WTC11 (cell line): ENCODE measurements around the gene RTKN.

Experiments
- ATF6 ChIP-seq: sonication (generic); formaldehyde crosslinking; IDR thresholded peaks from 2 replicates; pipeline ENCODE4 v1.8.1; 2023; ENCODE audit warnings: mild to moderate bottlenecking, missing genetic modification reagents
- CREB1 ChIP-seq: sonication (generic); formaldehyde crosslinking; IDR thresholded peaks from 2 replicates; pipeline ENCODE4 v1.8.0; 2023; ENCODE audit warnings: mild to moderate bottlenecking, missing genetic modification reagents
- ELF4 ChIP-seq: sonication (generic); formaldehyde crosslinking; IDR thresholded peaks from 2 replicates; pipeline ENCODE4 v1.8.1; 2022; ENCODE audit warnings: low read depth, mild to moderate bottlenecking, moderate library complexity, missing genetic modification reagents
- KAT7 ChIP-seq: sonication (generic); formaldehyde crosslinking; IDR thresholded peaks from 2 replicates; pipeline ENCODE4 v1.8.1; 2023; ENCODE audit warnings: missing genetic modification reagents, mild to moderate bottlenecking, borderline replicate concordance
- NR2C2 ChIP-seq: sonication (generic); formaldehyde crosslinking; IDR thresholded peaks from 2 replicates; pipeline ENCODE4 v1.8.0; 2022; ENCODE audit warnings: mild to moderate bottlenecking, missing genetic modification reagents
- PREB ChIP-seq: sonication (generic); formaldehyde crosslinking; IDR thresholded peaks from 2 replicates; pipeline ENCODE4 v1.8.1; 2022; ENCODE audit warnings: mild to moderate bottlenecking, missing genetic modification reagents, moderate library complexity, borderline replicate concordance
- RORB ChIP-seq: fragments of 250-450 bp; sonication (Bioruptor Pico); IDR thresholded peaks from 2 replicates; pipeline ENCODE4 v1.9.0; 2021; ENCODE audit warnings: mild to moderate bottlenecking
- SMAD4 ChIP-seq: sonication (generic); formaldehyde crosslinking; IDR thresholded peaks from 2 replicates; pipeline ENCODE4 v1.8.0; 2022; ENCODE audit warnings: mild to moderate bottlenecking, missing genetic modification reagents
- STAT6 ChIP-seq: sonication (generic); formaldehyde crosslinking; conservative IDR thresholded peaks from 2 replicates; pipeline ENCODE4 v1.8.1; 2023; ENCODE audit warnings: mild to moderate bottlenecking, low read depth, missing genetic modification reagents, moderate library complexity
- ZNF219 ChIP-seq: sonication (generic); formaldehyde crosslinking; IDR thresholded peaks from 2 replicates; pipeline ENCODE4 v1.8.0; 2023; ENCODE audit warnings: missing genetic modification reagents, mild to moderate bottlenecking, borderline replicate concordance
- TF ChIP-seq, protein P1 (sequence below): fragments of 200-600 bp; IDR thresholded peaks from 2 replicates; pipeline ENCODE4 v1.8.0; 2022; ENCODE audit warnings: antibody characterized with exemption
- TF ChIP-seq, protein P2 (sequence below): sonication (generic); formaldehyde crosslinking; IDR thresholded peaks from 2 replicates; pipeline ENCODE4 v1.8.1; 2023; ENCODE audit warnings: mild to moderate bottlenecking, missing genetic modification reagents, moderate library complexity
- TF ChIP-seq, protein P3 (sequence below): sonication (generic); formaldehyde crosslinking; IDR thresholded peaks from 2 replicates; pipeline ENCODE4 v1.8.0; 2022; ENCODE audit warnings: mild to moderate bottlenecking, missing genetic modification reagents
- TF ChIP-seq, protein P4 (sequence below): sonication (generic); formaldehyde crosslinking; IDR thresholded peaks from 2 replicates; pipeline ENCODE4 v1.8.1; 2022; ENCODE audit warnings: low read depth, missing genetic modification reagents, borderline replicate concordance

DNA sequence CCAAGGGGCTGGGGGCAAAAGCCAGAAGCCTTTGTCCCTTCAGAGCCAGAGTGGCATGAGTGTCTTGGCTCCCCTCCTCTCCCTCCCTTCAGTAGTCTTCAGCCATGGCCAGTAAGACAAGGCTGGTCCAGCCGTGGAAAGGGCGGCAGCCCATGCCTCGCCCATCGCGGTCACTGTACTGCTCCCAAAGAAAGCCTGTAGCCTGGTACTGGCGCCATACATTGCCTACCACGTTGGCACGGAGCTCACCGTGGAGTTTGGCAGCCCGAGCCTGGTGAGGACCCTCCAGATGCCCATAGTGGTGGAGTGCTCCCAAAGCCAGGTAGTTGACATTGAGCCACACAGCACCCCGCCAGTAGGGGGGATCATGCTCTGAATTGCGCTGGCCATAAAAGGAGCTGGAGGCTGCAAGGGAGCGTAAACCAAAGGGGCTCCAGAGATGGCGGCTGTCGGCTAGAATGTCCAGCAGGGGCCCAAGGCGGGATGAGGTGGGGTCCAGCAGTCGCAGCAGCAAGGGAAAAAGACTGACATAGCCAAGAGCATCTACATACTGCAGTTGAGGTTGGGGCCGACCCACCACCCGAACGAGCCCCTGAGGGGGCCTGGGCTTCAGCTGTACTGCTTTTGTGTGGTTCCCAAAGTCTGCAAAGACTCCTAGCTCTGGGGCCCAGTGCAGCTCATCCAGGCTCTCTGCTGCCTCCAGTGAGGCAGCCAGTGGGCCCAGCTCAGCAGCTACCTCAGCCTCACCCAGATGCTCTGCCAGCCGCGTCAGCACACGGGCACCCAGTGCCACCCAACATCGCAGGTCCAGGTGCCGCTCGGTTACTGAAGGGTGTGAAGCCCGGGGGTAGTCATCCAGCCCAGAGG, 19.7 kb upstream of the RTKN start:
- TF ChIP-seq KAT7 (no peak), NR2C2 (CRISPR knock-in tag) (no peak), SMAD4 (no peak), PREB (no peak), CREB1 (CRISPR knock-in tag) (no peak), ELF4 (CRISPR knock-in tag) (no peak), ATF6 (no peak), ZNF219 (no peak), STAT6 (no peak), RORB (no peak)
- TF ChIP-seq, protein P1, sequence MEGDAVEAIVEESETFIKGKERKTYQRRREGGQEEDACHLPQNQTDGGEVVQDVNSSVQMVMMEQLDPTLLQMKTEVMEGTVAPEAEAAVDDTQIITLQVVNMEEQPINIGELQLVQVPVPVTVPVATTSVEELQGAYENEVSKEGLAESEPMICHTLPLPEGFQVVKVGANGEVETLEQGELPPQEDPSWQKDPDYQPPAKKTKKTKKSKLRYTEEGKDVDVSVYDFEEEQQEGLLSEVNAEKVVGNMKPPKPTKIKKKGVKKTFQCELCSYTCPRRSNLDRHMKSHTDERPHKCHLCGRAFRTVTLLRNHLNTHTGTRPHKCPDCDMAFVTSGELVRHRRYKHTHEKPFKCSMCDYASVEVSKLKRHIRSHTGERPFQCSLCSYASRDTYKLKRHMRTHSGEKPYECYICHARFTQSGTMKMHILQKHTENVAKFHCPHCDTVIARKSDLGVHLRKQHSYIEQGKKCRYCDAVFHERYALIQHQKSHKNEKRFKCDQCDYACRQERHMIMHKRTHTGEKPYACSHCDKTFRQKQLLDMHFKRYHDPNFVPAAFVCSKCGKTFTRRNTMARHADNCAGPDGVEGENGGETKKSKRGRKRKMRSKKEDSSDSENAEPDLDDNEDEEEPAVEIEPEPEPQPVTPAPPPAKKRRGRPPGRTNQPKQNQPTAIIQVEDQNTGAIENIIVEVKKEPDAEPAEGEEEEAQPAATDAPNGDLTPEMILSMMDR, result 0 out of 2 replicates have a peak, but pooled peaks have one; percentile 17
- TF ChIP-seq, protein P2, sequence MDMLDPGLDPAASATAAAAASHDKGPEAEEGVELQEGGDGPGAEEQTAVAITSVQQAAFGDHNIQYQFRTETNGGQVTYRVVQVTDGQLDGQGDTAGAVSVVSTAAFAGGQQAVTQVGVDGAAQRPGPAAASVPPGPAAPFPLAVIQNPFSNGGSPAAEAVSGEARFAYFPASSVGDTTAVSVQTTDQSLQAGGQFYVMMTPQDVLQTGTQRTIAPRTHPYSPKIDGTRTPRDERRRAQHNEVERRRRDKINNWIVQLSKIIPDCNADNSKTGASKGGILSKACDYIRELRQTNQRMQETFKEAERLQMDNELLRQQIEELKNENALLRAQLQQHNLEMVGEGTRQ (CRISPR knock-in tag), result no peak
- TF ChIP-seq, protein P3, sequence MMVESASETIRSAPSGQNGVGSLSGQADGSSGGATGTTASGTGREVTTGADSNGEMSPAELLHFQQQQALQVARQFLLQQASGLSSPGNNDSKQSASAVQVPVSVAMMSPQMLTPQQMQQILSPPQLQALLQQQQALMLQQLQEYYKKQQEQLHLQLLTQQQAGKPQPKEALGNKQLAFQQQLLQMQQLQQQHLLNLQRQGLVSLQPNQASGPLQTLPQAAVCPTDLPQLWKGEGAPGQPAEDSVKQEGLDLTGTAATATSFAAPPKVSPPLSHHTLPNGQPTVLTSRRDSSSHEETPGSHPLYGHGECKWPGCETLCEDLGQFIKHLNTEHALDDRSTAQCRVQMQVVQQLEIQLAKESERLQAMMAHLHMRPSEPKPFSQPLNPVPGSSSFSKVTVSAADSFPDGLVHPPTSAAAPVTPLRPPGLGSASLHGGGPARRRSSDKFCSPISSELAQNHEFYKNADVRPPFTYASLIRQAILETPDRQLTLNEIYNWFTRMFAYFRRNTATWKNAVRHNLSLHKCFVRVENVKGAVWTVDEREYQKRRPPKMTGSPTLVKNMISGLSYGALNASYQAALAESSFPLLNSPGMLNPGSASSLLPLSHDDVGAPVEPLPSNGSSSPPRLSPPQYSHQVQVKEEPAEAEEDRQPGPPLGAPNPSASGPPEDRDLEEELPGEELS, result no peak
- TF ChIP-seq, protein P4, sequence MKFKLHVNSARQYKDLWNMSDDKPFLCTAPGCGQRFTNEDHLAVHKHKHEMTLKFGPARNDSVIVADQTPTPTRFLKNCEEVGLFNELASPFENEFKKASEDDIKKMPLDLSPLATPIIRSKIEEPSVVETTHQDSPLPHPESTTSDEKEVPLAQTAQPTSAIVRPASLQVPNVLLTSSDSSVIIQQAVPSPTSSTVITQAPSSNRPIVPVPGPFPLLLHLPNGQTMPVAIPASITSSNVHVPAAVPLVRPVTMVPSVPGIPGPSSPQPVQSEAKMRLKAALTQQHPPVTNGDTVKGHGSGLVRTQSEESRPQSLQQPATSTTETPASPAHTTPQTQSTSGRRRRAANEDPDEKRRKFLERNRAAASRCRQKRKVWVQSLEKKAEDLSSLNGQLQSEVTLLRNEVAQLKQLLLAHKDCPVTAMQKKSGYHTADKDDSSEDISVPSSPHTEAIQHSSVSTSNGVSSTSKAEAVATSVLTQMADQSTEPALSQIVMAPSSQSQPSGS (CRISPR knock-in tag), result no peak
